ENCODE data around the gene GPANK1. TPM values are rescaled to one million over a fixed set of nuclear protein-coding genes. Genes with fewer than 3 reads are reported as not detected.

GPANK1 gene
- total and polyA plus RNA-seq, 9 of the 15 experiments (the other 6 are each of a cell fraction or from before 2014, with no cell fraction given): 32.2 to 111 (median 46.3) TPM

GRCh38 chr6:31630177-31630934 is 34.4 kb downstream of the GPANK1 start:
- ChIA-PET POLR2A (interaction anchor here (0.6 to 14.8 kb wide), 8 partner anchors 5 to 89 kb away, joined by 3 to 274 read pairs (median 5); partner anchors contain the start of genes C6orf47, DDX39B and PRRC2A), CTCF (ENCODE audit: low intra/inter-chr PET ratio) (interaction anchor here (0.5 kb wide), 1 partner anchor 203 kb away, joined by 3 read pairs; no protein-coding TSS in a partner anchor)
- TF ChIP-seq POLR2A (conservative IDR thresholded peaks at IDR 0.05) (peak; percentile 68), NR3C1 (CRISPR knock-in tag; IDR thresholded peaks at IDR 0.05) (no peak), CXXC5 (CRISPR knock-in tag; IDR thresholded peaks at IDR 0.05) (0 out of 2 replicates have a peak, but pooled peaks have one; percentile 8), ZKSCAN1 (IDR thresholded peaks at IDR 0.05; ENCODE audit: low read depth, low read length) (no peak), POLR2AphosphoS5 (IDR thresholded peaks at IDR 0.05; ENCODE audit: control insufficient read depth, insufficient read depth, low read depth, low read length) (peak; percentile 35; the same call in 1 of the 2 replicates), SUPT5H (IDR thresholded peaks at IDR 0.05) (peak; percentile 54), ZNF24 (IDR thresholded peaks at IDR 0.05) (peak; percentile 78), ZNF695 (CRISPR knock-in tag; IDR thresholded peaks at IDR 0.05) (no peak), ZBTB33 (CRISPR knock-in tag; IDR thresholded peaks at IDR 0.05) (peak; percentile 73; the same call in 1 of the 2 replicates), KLF13 (tag; IDR thresholded peaks at IDR 0.05; ENCODE audit: borderline replicate concordance, low read depth) (0 out of 2 replicates have a peak, but pooled peaks have one; percentile 36), POLR2B (IDR thresholded peaks at IDR 0.05; ENCODE audit: low read depth, partially characterized antibody) (peak; percentile 69), ZNF224 (CRISPR knock-in tag; IDR thresholded peaks at IDR 0.05) (peak; percentile 33; the same call in 1 of the 2 replicates)
- TF ChIP-seq, protein P1, sequence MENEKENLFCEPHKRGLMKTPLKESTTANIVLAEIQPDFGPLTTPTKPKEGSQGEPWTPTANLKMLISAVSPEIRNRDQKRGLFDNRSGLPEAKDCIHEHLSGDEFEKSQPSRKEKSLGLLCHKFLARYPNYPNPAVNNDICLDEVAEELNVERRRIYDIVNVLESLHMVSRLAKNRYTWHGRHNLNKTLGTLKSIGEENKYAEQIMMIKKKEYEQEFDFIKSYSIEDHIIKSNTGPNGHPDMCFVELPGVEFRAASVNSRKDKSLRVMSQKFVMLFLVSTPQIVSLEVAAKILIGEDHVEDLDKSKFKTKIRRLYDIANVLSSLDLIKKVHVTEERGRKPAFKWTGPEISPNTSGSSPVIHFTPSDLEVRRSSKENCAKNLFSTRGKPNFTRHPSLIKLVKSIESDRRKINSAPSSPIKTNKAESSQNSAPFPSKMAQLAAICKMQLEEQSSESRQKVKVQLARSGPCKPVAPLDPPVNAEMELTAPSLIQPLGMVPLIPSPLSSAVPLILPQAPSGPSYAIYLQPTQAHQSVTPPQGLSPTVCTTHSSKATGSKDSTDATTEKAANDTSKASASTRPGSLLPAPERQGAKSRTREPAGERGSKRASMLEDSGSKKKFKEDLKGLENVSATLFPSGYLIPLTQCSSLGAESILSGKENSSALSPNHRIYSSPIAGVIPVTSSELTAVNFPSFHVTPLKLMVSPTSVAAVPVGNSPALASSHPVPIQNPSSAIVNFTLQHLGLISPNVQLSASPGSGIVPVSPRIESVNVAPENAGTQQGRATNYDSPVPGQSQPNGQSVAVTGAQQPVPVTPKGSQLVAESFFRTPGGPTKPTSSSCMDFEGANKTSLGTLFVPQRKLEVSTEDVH (IDR thresholded peaks at IDR 0.05; ENCODE audit: low read depth, partially characterized antibody): peak; percentile 14
- Histone ChIP-seq H3K4me3 (no peak overlapping the region), H3K79me2 (ENCODE audit: control insufficient read depth, insufficient read depth, low read length) (peaks cover 35% of the 10 kb centered on the region), H3K9me3 (replicated peaks; ENCODE audit: control insufficient read depth, insufficient read depth, low read depth, low read length) (no peaks in the 10 kb centered on the region), H3K4me1 (replicated peaks in 1 of 2; ENCODE audit: control insufficient read depth in 2 of 2, insufficient read depth in 2 of 2, low read length in 2 of 2) (peaks cover 0 to 22% of the 10 kb centered on the region in 2 experiments; a peak in 1 of 5 replicates), H3K36me3 (ENCODE audit: control insufficient read depth, insufficient read depth, low read length) (peaks cover 100% of the 10 kb centered on the region), H4K20me1 (replicated peaks; ENCODE audit: control insufficient read depth, insufficient read depth, low read length) (peaks cover 20% of the 10 kb centered on the region), H3K9ac (ENCODE audit: insufficient read depth in 1 of 2, low read depth in 2 of 2, low read length in 2 of 2) (0 out of 4 replicates have a peak overlapping the region, but pooled peaks of 1 of the 2 experiments have one; percentile 22), H3K4me2 (ENCODE audit: insufficient read depth, low read length) (no peak overlapping the region), H3K9me1 (ENCODE audit: control insufficient read depth, insufficient read depth, low read length) (no peaks in the 10 kb centered on the region), H3K27me3 (ENCODE audit: control insufficient read depth in 2 of 2, insufficient read depth in 2 of 2, low read length in 2 of 2) (no peaks in the 10 kb centered on the region), H3K27ac (ENCODE audit: extremely low read depth, low read depth, low read length) (no peak overlapping the region; the same call in 2 of the 3 replicates), H2AFZ (ENCODE audit: low read depth, low read length) (no peak overlapping the region)
- FAIRE-seq (no peak), DNase-seq (ENCODE audit: extremely low read depth in 1 of 4, low spot score in 3 of 4) (no peak), ATAC-seq (no peak; the same call in 2 of the 3 replicates)
- BruUV-seq (replicated peaks): no TSS peak
- in situ Hi-C loops (cut with MboI) (no loop called here), intact Hi-C loops (cut with micrococcal nuclease) (no loop called here)
- 94% methylated on average over 23 of the region's 25 CpGs for WGBS (ENCODE audit: insufficient coverage, low coverage, missing lambda C conversion rate)
